Smooth muscle cell (in vitro differentiated cells): Measurements from ENCODE around the gene STAP1. TPM values are rescaled to one million over a fixed set of nuclear protein-coding genes. Genes with fewer than 3 reads are reported as not detected.
"Not testable (repeated sequence)": the region's sequence is repeated elsewhere in the genome, so short reads cannot be mapped to it uniquely, and the experiment has no call there.

Experiments
- DNase-seq: peaks from one replicate; lab custom pipeline; 2025; ENCODE audit not compliant: unreplicated experiment; lab: John Stamatoyannopoulos, UW
- H2AFZ ChIP-seq: fragments of 200-600 bp; sonication (generic); 2 replicates; pipeline ENCODE4 v1.6.0; 2016; ENCODE audit warnings: antibody characterized with exemption, low read depth, mild to moderate bottlenecking
- H3F3A ChIP-seq: fragments of 200-600 bp; sonication (generic); 2 replicates; pipeline ENCODE4 v1.6.0; 2017; ENCODE audit warnings: antibody characterized with exemption, low read depth
- H3K27ac ChIP-seq: fragments of 200-600 bp; sonication (generic); 2 replicates; pipeline ENCODE4 v1.5.1; 2016; ENCODE audit warnings: low read depth, mild to moderate bottlenecking
- H3K27me3 ChIP-seq: fragments of 200-600 bp; sonication (generic); 2 replicates; pipeline ENCODE4 v1.6.1; 2016; ENCODE audit warnings: low read depth, mild to moderate bottlenecking
- H3K36me3 ChIP-seq: fragments of 200-600 bp; sonication (generic); 2 replicates; pipeline ENCODE4 v1.5.1; 2016; ENCODE audit warnings: low read depth
- H3K4me1 ChIP-seq: fragments of 200-600 bp; sonication (generic); 2 replicates; pipeline ENCODE4 v1.5.1; 2016; ENCODE audit warnings: low read depth
- H3K4me2 ChIP-seq: fragments of 200-600 bp; sonication (generic); 2 replicates; pipeline ENCODE4 v1.6.0; 2016; ENCODE audit warnings: mild to moderate bottlenecking
- H3K4me3 ChIP-seq: fragments of 200-600 bp; sonication (generic); 2 replicates; pipeline ENCODE4 v1.5.1; 2016; ENCODE audit warnings: mild to moderate bottlenecking
- H3K79me2 ChIP-seq: fragments of 200-600 bp; sonication (generic); 2 replicates; pipeline ENCODE4 v1.6.0; 2016; ENCODE audit warnings: low read depth, mild to moderate bottlenecking
- H3K9ac ChIP-seq: fragments of 200-600 bp; sonication (generic); 2 replicates; pipeline ENCODE4 v1.6.0; 2016; ENCODE audit warnings: low read depth
- H3K9me3 ChIP-seq: fragments of 200-600 bp; sonication (generic); replicated peaks from 2 replicates; pipeline ENCODE4 v1.5.1; 2016; ENCODE audit warnings: low read depth
- H4K20me1 ChIP-seq: fragments of 200-600 bp; sonication (generic); 2 replicates; pipeline ENCODE4 v1.6.0; 2016; ENCODE audit warnings: low read depth
- CTCF ChIP-seq: fragments of 200-600 bp; sonication (generic); IDR thresholded peaks from 2 replicates; pipeline ENCODE4 v1.5.1; 2017; ENCODE audit warnings: borderline replicate concordance, mild to moderate bottlenecking, antibody characterized with exemption; ENCODE audit not compliant: insufficient read depth, poor library complexity, severe bottlenecking
- WGBS: methylation state at CpG from one replicate; pipeline ENCODE4 v1.1.7; 2016; ENCODE audit warnings: low lambda C conversion rate; 5-methylcytosine and 5-hydroxymethylcytosine counted together
- polyA plus RNA-seq: library from polyadenylated mRNA; unstranded; fragments of >200 nt; fragmentation: Nextera tagmentation; extraction: Ambion mirVana; gene quantifications from 2 replicates; pipeline ENCODE4 v1.2.1, GENCODE V29; 2016
- small RNA-seq: library from RNA; depleted of rRNA; stranded (forward); fragments of <200 nt; gene quantifications from one replicate; pipeline ENCODE3, GENCODE V24; 2014
- total RNA-seq: library from RNA; depleted of rRNA; stranded (reverse); fragments of >200 nt; gene quantifications from 2 replicates; pipeline ENCODE4 v1.2.3, GENCODE V29; 2014

STAP1 gene
- total and polyA plus RNA-seq, 2 experiments from 2014 or later = not detected

- WGBS = 95% methylated on average over 2 of the region's 2 CpGs
- no peak overlapping the region for H3K27ac ChIP-seq
- H3K4me2 ChIP-seq = no peak overlapping the region
- no peaks in the 10 kb centered on the region for H3K79me2 ChIP-seq
- H4K20me1 ChIP-seq = no peaks in the 10 kb centered on the region
- no peak for DNase-seq
- no peaks in the 10 kb centered on the region for H3K9me3 ChIP-seq
- no peak overlapping the region for H3K4me3 ChIP-seq
- no peaks in the 10 kb centered on the region for H3K4me1 ChIP-seq
- peaks cover 60% of the 10 kb centered on the region for H3K36me3 ChIP-seq
- no peaks in the 10 kb centered on the region for H3F3A ChIP-seq
- no peak overlapping the region for H3K9ac ChIP-seq
- H3K27me3 ChIP-seq = no peaks in the 10 kb centered on the region
- no peak for TF ChIP-seq CTCF
- H2AFZ ChIP-seq = no peak overlapping the region
These were observed 76.8 kb downstream of the STAP1 start for GRCh38 chr4:67635331-67635730.

DNA sequence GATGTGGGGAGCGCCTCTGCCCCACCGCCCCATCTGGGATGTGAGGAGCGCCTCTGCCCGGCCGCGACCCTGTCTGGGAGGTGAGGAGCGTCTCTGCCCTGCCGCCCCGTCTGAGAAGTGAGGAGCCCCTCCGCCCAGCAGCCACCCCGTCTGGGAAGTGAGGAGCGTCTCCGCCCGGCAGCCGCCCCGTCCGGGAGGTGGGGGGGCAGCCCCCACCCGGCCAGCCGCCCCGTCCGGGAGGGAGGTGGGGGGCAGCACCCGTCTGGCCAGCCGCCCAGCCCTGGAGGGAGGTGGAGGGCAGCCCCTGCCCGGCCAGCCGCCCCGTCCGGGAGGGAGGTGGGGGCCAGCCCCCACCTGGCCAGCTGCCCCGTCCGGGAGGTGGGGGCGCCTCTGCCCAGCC is 78.5 kb downstream of the STAP1 start:
- not testable (repeated sequence) for H3K27ac ChIP-seq, H3K4me1 ChIP-seq, H3K4me2 ChIP-seq, H3K79me2 ChIP-seq, H3F3A ChIP-seq, H3K4me3 ChIP-seq, H3K9me3 ChIP-seq, H4K20me1 ChIP-seq, DNase-seq, H3K27me3 ChIP-seq, H2AFZ ChIP-seq, H3K9ac ChIP-seq
- H3K36me3 ChIP-seq = peaks cover 48% of the 10 kb centered on the region
- WGBS = 90% methylated on average over 7 of the region's 30 CpGs

DNA sequence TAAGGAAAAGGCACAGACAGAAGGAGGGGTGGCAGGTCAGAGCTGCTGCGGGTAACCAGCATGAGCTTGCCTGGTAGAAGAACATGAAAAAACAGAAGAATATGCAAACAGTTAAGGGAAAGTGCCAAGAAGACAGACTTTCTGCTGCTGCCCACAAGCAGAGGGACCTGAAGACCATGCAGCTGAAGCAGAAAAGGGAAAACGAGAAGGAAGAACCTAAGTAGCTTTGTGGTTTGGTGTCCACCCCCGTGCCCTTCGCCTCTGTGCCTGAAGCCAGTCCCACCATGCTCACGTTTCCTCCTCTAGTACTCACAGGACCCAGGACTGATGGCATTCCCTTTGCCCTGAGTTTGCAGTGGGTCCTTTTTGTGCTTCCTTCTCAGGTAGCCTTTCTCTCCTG is 79.6 kb downstream of the STAP1 start:
- no peaks in the 10 kb centered on the region for H3K4me1 ChIP-seq
- no peaks in the 10 kb centered on the region for H3K79me2 ChIP-seq
- no peaks in the 10 kb centered on the region for H3K9me3 ChIP-seq
- H3K27ac ChIP-seq = no peak overlapping the region
- no peak for DNase-seq
- no peak overlapping the region for H3K9ac ChIP-seq
- no peaks in the 10 kb centered on the region for H4K20me1 ChIP-seq
- no peaks in the 10 kb centered on the region for H3F3A ChIP-seq
- no peak for TF ChIP-seq CTCF
- no peaks in the 10 kb centered on the region for H3K27me3 ChIP-seq
- peaks cover 41% of the 10 kb centered on the region for H3K36me3 ChIP-seq
- no peak overlapping the region for H2AFZ ChIP-seq
- H3K4me2 ChIP-seq = no peak overlapping the region
- no peak overlapping the region for H3K4me3 ChIP-seq
- WGBS = 99% methylated on average over 5 of the region's 5 CpGs

DNA sequence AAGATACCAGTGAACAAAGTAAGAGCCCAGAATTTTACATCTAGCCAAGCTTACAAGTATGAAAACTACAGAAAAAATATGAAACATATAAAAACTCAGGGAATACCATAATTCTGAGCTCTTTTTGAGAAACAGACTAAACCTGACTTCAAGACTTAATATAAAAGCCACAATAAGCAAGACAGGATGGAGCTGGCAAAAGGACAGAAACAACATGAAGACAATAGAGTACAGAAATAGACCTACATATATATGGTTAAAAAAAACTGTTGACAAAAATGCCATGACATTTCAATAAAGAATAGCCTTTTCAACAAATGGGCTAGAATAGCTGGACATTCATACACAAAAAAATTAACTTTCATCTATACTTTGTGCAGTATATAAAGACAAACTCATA is 93.0 kb downstream of the STAP1 start:
- no peaks in the 10 kb centered on the region for H3K27me3 ChIP-seq
- H2AFZ ChIP-seq = no peak overlapping the region
- H3K27ac ChIP-seq = no peak overlapping the region
- TF ChIP-seq CTCF = no peak
- H3K4me3 ChIP-seq = no peak overlapping the region
- H3K4me2 ChIP-seq = no peak overlapping the region
- no peak overlapping the region for H3K9ac ChIP-seq
- no peaks in the 10 kb centered on the region for H3K9me3 ChIP-seq
- H3K79me2 ChIP-seq = no peaks in the 10 kb centered on the region
- H3F3A ChIP-seq = no peaks in the 10 kb centered on the region
- no peaks in the 10 kb centered on the region for H3K4me1 ChIP-seq
- no peaks in the 10 kb centered on the region for H4K20me1 ChIP-seq
- DNase-seq = no peak
- peaks cover 9% of the 10 kb centered on the region for H3K36me3 ChIP-seq

Small RNA genes lying within 50 kb of the gene (small RNA-seq; reads per million reads assigned to genes)
- gene AC096720.1 = 0.08 reads per million

Other genes with a start within 250 kb of the STAP1 start
- gene CENPC, start 13.2 kb upstream of the STAP1 start, total RNA-seq = 22.3 and 25.1 TPM in 2 replicates
- gene CENPC, start 13.2 kb upstream of the STAP1 start, polyA plus RNA-seq = 7.5 and 11.2 TPM in 2 replicates
- gene UBA6, start 142.4 kb downstream of the STAP1 start, total RNA-seq = 252 and 271 TPM in 2 replicates
- 15.7 and 17.0 TPM in 2 replicates for gene UBA6, start 142.4 kb downstream of the STAP1 start, polyA plus RNA-seq
- gene GNRHR, start 195.7 kb downstream of the STAP1 start, total RNA-seq = 0.22 and 0.27 TPM in 2 replicates
- not detected in 2 replicates for gene GNRHR, start 195.7 kb downstream of the STAP1 start, polyA plus RNA-seq